HEK293T (cell line): ENCODE measurements around the gene ARHGAP29.
A peak's percentile ranks its signal among the peaks of the same experiment; 100 is the strongest.

Experiments used
- ARNT ChIP-seq: fragments of 450-650 bp; IDR thresholded peaks from 2 replicates; pipeline ENCODE4 v1.6.1; 2017; ENCODE audit warnings: mild to moderate bottlenecking
- CTBP1 ChIP-seq: fragments of 450-650 bp; IDR thresholded peaks from 2 replicates; pipeline ENCODE4 v1.6.1; 2016; ENCODE audit warnings: borderline replicate concordance
- FOXA1 ChIP-seq: fragments of 450-650 bp; IDR thresholded peaks from 2 replicates; pipeline ENCODE4 v1.6.1; 2016; ENCODE audit warnings: mild to moderate bottlenecking
- FOXK2 ChIP-seq: fragments of 450-650 bp; IDR thresholded peaks from 2 replicates; pipeline ENCODE4 v1.6.1; 2016; ENCODE audit warnings: mild to moderate bottlenecking
- FOXM1 ChIP-seq: fragments of 450-650 bp; IDR thresholded peaks from 2 replicates; pipeline ENCODE4 v1.6.1; 2017; ENCODE audit warnings: mild to moderate bottlenecking, borderline replicate concordance
- HDGF ChIP-seq: fragments of 450-650 bp; IDR thresholded peaks from 2 replicates; pipeline ENCODE4 v1.6.1; 2017; ENCODE audit warnings: antibody characterized with exemption, borderline replicate concordance
- L3MBTL2 ChIP-seq: fragments of 450-650 bp; conservative IDR thresholded peaks from 2 replicates; pipeline ENCODE4 v1.6.1; 2016; ENCODE audit warnings: mild to moderate bottlenecking
- NFRKB ChIP-seq: fragments of 450-650 bp; IDR thresholded peaks from 2 replicates; pipeline ENCODE4 v1.6.1; 2016; ENCODE audit warnings: mild to moderate bottlenecking, moderate library complexity
- PKNOX1 ChIP-seq: fragments of 450-650 bp; IDR thresholded peaks from 2 replicates; pipeline ENCODE4 v1.6.1; 2016
- SP1 ChIP-seq: fragments of 450-650 bp; IDR thresholded peaks from 2 replicates; pipeline ENCODE4 v1.6.1; 2017

- TF ChIP-seq FOXK2 (no peak), SP1 (no peak), L3MBTL2 (no peak), PKNOX1 (peak; percentile 95), FOXM1 (no peak), HDGF (no peak), FOXA1 (no peak), NFRKB (no peak), CTBP1 (no peak), ARNT (no peak)
Measured at GRCh38 chr1:94235189-94236012, 2.0 kb downstream of the ARHGAP29 start.
